ENCODE measurements around the gene CACNA1E. TPM values are rescaled to one million over a fixed set of nuclear protein-coding genes. Genes with fewer than 3 reads are reported as not detected.

CACNA1E gene
- total RNA-seq, 4 donors from 2014 or later = 0.03 to 0.05 TPM; not detected in 2

DNA sequence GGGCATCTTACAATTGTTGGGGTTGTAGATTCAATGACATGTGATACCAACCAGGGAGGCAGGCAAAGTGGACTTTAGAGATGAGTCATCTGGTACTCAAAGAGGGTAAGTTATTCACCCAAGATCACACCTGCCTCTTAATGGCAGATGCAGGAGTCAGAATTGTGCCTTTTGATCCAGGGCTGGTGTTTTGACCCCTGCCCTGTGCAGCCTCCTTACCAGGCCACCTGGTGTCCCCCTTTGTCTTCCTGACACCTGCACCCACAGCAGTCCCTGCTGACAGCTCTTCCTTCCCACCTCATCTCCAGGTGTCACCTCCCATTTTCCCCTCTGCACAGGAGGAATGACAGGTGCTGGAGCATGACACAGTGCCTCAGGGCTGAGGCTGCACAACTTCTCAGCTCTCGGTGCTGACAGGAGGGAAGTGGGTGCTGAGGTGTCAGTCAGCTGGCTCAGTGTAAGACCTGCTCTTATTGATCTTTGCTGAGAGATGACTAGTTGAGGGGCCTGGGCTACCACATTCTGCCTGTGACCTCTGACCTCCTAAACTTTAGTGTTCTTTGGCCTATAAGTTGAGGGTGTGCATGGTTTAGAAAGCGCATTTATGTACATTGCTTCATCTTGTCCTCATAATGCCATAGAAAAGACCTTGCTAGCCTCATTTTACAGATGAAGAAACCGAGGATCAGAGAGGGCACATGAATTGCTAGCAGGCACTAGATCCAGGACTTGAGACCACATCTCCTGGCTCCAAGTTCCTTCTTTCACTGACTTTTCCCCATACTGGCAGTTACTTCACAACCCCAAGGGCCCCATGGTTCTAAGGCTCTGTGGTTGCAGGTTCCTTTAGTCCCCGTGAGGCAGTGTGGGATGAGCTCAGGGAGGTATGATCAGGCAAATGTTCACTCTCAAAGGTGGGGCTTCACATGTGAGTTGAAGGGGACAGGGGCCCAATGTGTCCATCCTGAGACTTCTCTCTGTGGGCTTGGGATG, 31.3 kb downstream of the CACNA1E start:
- no peaks in the 10 kb centered on the region for H3K36me3 ChIP-seq
- in situ Hi-C loops (cut with MboI; ENCODE audit: low sequenced_read_pairs in 4 of 4) (no loop called here), intact Hi-C loops (cut with DNase I; ENCODE audit: low total_unique reads) (no loop called here)
- no peak for TF ChIP-seq POLR2A (IDR thresholded peaks at IDR 0.05)
- TF ChIP-seq, protein P1, sequence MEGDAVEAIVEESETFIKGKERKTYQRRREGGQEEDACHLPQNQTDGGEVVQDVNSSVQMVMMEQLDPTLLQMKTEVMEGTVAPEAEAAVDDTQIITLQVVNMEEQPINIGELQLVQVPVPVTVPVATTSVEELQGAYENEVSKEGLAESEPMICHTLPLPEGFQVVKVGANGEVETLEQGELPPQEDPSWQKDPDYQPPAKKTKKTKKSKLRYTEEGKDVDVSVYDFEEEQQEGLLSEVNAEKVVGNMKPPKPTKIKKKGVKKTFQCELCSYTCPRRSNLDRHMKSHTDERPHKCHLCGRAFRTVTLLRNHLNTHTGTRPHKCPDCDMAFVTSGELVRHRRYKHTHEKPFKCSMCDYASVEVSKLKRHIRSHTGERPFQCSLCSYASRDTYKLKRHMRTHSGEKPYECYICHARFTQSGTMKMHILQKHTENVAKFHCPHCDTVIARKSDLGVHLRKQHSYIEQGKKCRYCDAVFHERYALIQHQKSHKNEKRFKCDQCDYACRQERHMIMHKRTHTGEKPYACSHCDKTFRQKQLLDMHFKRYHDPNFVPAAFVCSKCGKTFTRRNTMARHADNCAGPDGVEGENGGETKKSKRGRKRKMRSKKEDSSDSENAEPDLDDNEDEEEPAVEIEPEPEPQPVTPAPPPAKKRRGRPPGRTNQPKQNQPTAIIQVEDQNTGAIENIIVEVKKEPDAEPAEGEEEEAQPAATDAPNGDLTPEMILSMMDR (IDR thresholded peaks at IDR 0.05 in 4 of 5, conservative IDR thresholded peaks at IDR 0.05 in 1 of 5) = no peak
- DNase-seq = no peak
- no peaks in the 10 kb centered on the region for H3K4me1 ChIP-seq
- no peaks in the 10 kb centered on the region for H3K27me3 ChIP-seq
- H3K4me3 ChIP-seq = no peak overlapping the region
- H3K9me3 ChIP-seq = no peaks in the 10 kb centered on the region
- no peak overlapping the region for H3K27ac ChIP-seq
- ATAC-seq = no peak

GRCh38 chr1:181516706-181517105, 33.4 kb downstream of the CACNA1E start:
- H3K27me3 ChIP-seq = no peaks in the 10 kb centered on the region
- DNase-seq (no peak), ATAC-seq (no peak)
- no peaks in the 10 kb centered on the region for H3K9me3 ChIP-seq
- H3K36me3 ChIP-seq = no peaks in the 10 kb centered on the region
- H3K4me1 ChIP-seq = no peaks in the 10 kb centered on the region
- in situ Hi-C loops (cut with MboI; ENCODE audit: low sequenced_read_pairs in 4 of 4) (no loop called here), intact Hi-C loops (cut with DNase I; ENCODE audit: low total_unique reads) (no loop called here)
- no peak overlapping the region for H3K4me3 ChIP-seq
- TF ChIP-seq POLR2A (IDR thresholded peaks at IDR 0.05) = no peak
- TF ChIP-seq, protein P1 (IDR thresholded peaks at IDR 0.05 in 4 of 5, conservative IDR thresholded peaks at IDR 0.05 in 1 of 5) = no peak
- H3K27ac ChIP-seq = no peak overlapping the region

- no peak overlapping the region for H3K4me3 ChIP-seq
- H3K27ac ChIP-seq = no peak overlapping the region
- intact Hi-C loops (cut with DNase I; ENCODE audit: low total_unique reads) = no loop called here
- DNase-seq (no peak), ATAC-seq (no peak)
- TF ChIP-seq POLR2A (IDR thresholded peaks at IDR 0.05) = no peak
- TF ChIP-seq, protein P1 (IDR thresholded peaks at IDR 0.05 in 4 of 5, conservative IDR thresholded peaks at IDR 0.05 in 1 of 5) = no peak
- in situ Hi-C loops (cut with MboI; ENCODE audit: low sequenced_read_pairs in 4 of 4) = no loop called here
- H3K9me3 ChIP-seq = no peaks in the 10 kb centered on the region
- H3K27me3 ChIP-seq = no peaks in the 10 kb centered on the region
- no peaks in the 10 kb centered on the region for H3K4me1 ChIP-seq
- H3K36me3 ChIP-seq = no peaks in the 10 kb centered on the region
These were observed 34.0 kb downstream of the CACNA1E start for GRCh38 chr1:181517181-181517875.

DNA sequence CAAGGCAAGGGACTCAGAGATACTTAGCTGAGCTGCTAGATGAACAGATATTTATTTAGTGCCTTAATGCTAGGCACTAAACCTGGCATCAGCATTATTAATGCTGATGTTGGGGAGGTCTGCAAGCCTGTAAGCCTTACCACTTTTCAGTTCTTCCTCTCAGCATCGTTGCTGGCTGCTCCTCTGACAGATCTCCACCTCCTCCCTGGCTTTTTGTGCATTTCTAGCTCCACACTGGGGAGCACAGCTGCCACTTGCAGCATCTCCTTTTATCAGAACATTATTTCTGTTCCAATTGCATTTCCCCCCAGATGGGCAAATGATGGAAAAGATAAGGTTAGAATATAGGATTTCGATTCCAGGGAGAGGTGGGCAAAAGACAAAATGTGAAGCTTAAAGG, 34.8 kb downstream of the CACNA1E start:
- Histone ChIP-seq H3K27me3 (no peaks in the 10 kb centered on the region), H3K4me3 (no peak overlapping the region), H3K9me3 (no peaks in the 10 kb centered on the region), H3K36me3 (no peaks in the 10 kb centered on the region), H3K27ac (no peak overlapping the region), H3K4me1 (no peaks in the 10 kb centered on the region)
- TF ChIP-seq, protein P1 (IDR thresholded peaks at IDR 0.05 in 4 of 5, conservative IDR thresholded peaks at IDR 0.05 in 1 of 5) = no peak
- no peak for TF ChIP-seq POLR2A (IDR thresholded peaks at IDR 0.05)
- no peak for DNase-seq
- intact Hi-C loops (cut with DNase I; ENCODE audit: low total_unique reads) (no loop called here), in situ Hi-C loops (cut with MboI; ENCODE audit: low sequenced_read_pairs in 4 of 4) (no loop called here)
- ATAC-seq = no peak

Data from gastrocnemius medialis (tissue), 4 donors.